Naive thymus-derived CD4-positive, alpha-beta T cell (primary cell): ENCODE measurements around the gene ISOC2. TPM values are rescaled to one million over a fixed set of nuclear protein-coding genes. Genes with fewer than 3 reads are reported as not detected.
A peak's percentile ranks its signal among the peaks of the same experiment; 100 is the strongest.

Experiments used
- ATAC-seq: fragments of 150-1000 bp; cut with Tn5 transposase; 2 replicates; pipeline ENCODE4 v1.10.0; 2021; ENCODE audit warnings: mild to moderate bottlenecking, moderate library complexity
- CTCF ChIA-PET: fragments of 350-600 bp; sonication (Branson Sonifier 250); formaldehyde crosslinking; loops from one replicate; lab custom pipeline; 2021; ENCODE audit warnings: antibody characterized with exemption; lab: Charles Lee
- POLR2A ChIA-PET: fragments of 350-600 bp; sonication (Branson Sonifier 250); formaldehyde crosslinking; loops from one replicate; lab custom pipeline; 2021; ENCODE audit warnings: antibody characterized with exemption, inconsistent platforms; lab: Charles Lee
- DNase-seq, 9 donors: peaks; one replicate each; pipeline versions ENCODE4 v3.0.0 to v3.0.0-alpha.2; 2020 to 2022; ENCODE audit warnings: mixed read lengths in 1 of 9
- H3K27ac ChIP-seq: one replicate; pipeline ENCODE4 v1.7.0; 2013; ENCODE audit warnings: mild to moderate bottlenecking, low read depth, low read length, moderate library complexity
- H3K27me3 ChIP-seq, 2 donors: one replicate each; pipeline ENCODE4 v1.7.0; 2013; ENCODE audit warnings: low read length in 2 of 2, mild to moderate bottlenecking in 2 of 2, moderate library complexity in 2 of 2; ENCODE audit not compliant: control insufficient read depth in 2 of 2, insufficient read depth in 2 of 2
- H3K36me3 ChIP-seq, 3 experiments: 1 replicate in 2 of 3; 2 replicates in 1 of 3; pipeline ENCODE4 v1.7.0; 2013; ENCODE audit warnings: low read length in 3 of 3, mild to moderate bottlenecking in 3 of 3, moderate library complexity in 1 of 3; ENCODE audit not compliant: insufficient read depth in 3 of 3, control insufficient read depth in 2 of 3
- H3K4me1 ChIP-seq, 2 donors: one replicate each; pipeline ENCODE4 v1.7.0; 2013; ENCODE audit warnings: low read length in 2 of 2, mild to moderate bottlenecking in 2 of 2, moderate library complexity in 1 of 2; ENCODE audit not compliant: control insufficient read depth in 2 of 2, insufficient read depth in 2 of 2
- H3K4me3 ChIP-seq: 2 replicates; pipeline ENCODE4 v1.7.0; 2013; ENCODE audit warnings: mild to moderate bottlenecking, low read length
- H3K9me3 ChIP-seq, 3 experiments: 1 replicate in 2 of 3; 2 replicates in 1 of 3; pipeline ENCODE4 v1.7.0; 2013; ENCODE audit warnings: low read length in 3 of 3; ENCODE audit not compliant: control insufficient read depth in 2 of 3
- H3K27ac Mint-ChIP-seq, 9 donors: one replicate each; pipeline ENCODE4 v1.8.0; 2020 to 2022; ENCODE audit warnings: mixed read lengths in 9 of 9, mild to moderate bottlenecking in 8 of 9, moderate library complexity in 5 of 9, inconsistent platforms in 2 of 9
- H3K27me3 Mint-ChIP-seq, 5 donors: one replicate each; pipeline ENCODE4 v1.8.0; 2021 to 2022; ENCODE audit warnings: mixed read lengths in 5 of 5, mild to moderate bottlenecking in 1 of 5
- H3K36me3 Mint-ChIP-seq, 5 donors: one replicate each; pipeline ENCODE4 v1.8.0; 2020 to 2022; ENCODE audit warnings: mixed read lengths in 5 of 5, mild to moderate bottlenecking in 3 of 5, inconsistent platforms in 1 of 5
- H3K4me1 Mint-ChIP-seq, 7 donors: one replicate each; pipeline ENCODE4 v1.8.0; 2020 to 2022; ENCODE audit warnings: mixed read lengths in 7 of 7, mild to moderate bottlenecking in 3 of 7, inconsistent platforms in 1 of 7
- H3K4me3 Mint-ChIP-seq, 10 donors: one replicate each; pipeline ENCODE4 v1.8.0; 2020 to 2022; ENCODE audit warnings: mild to moderate bottlenecking in 10 of 10, mixed read lengths in 10 of 10, moderate library complexity in 6 of 10, inconsistent platforms in 2 of 10
- H3K9me3 Mint-ChIP-seq, 11 donors: one replicate each; pipeline ENCODE4 v1.8.0; 2020 to 2022; ENCODE audit warnings: mixed read lengths in 11 of 11, mild to moderate bottlenecking in 4 of 11, inconsistent platforms in 1 of 11, moderate library complexity in 1 of 11
- intact Hi-C, 2 donors: fragments of 100-400 bp; cut with micrococcal nuclease; formaldehyde crosslinking; loops; one replicate each; pipeline ENCODE4 v1.15.1; 2023
- polyA plus RNA-seq, 2 donors: library from polyadenylated mRNA; unstranded; fragments of 300-500 nt; fragmentation: Illumina TruSeq; gene quantifications; one replicate each; pipeline ENCODE4 v1.2.3, GENCODE V29; 2021
- total RNA-seq, 6 experiments: library from RNA in 5 of 6; stranded (reverse) in 5 of 6; gene quantifications; 1 replicate in 5 of 6; 2 replicates in 1 of 6; pipeline ENCODE4 v1.2.3 and lab custom pipeline; 2021 to 2026

ISOC2 gene
- total and polyA plus RNA-seq, 7 experiments from 2014 or later = 5.1 to 31.2 (median 11.4) TPM

- Histone ChIP-seq H3K9me3 (no peaks in the 10 kb centered on the region), H3K4me1 (peaks cover 4 to 11% of the 10 kb centered on the region in 2 donors), H3K27ac (no peak overlapping the region), H3K27me3 (no peaks in the 10 kb centered on the region), H3K4me3 (no peak overlapping the region), H3K36me3 (no peaks in the 10 kb centered on the region)
- ChIA-PET CTCF (interaction anchor here (0.6 to 3.6 kb wide), 2 partner anchors 39 to 325 kb away, joined by 3 to 33 read pairs; no protein-coding TSS in a partner anchor), POLR2A (no interaction called here)
- no peak for DNase-seq
- Mint-ChIP-seq H3K27ac (no peak overlapping the region), H3K9me3 (peaks cover 0 to 1% (median 0%) of the 10 kb centered on the region in 11 donors), H3K4me1 (peaks cover 10 to 23% (median 13%) of the 10 kb centered on the region in 7 donors), H3K36me3 (no peaks in the 10 kb centered on the region), H3K27me3 (peaks cover 0 to 5% (median 0%) of the 10 kb centered on the region in 5 donors), H3K4me3 (peak overlapping the region in 1 of 10 donors; percentile 39)
- no peak for ATAC-seq
- intact Hi-C loops = no loop called here
Measured at GRCh38 chr19:55465460-55466240, 4.2 kb upstream of the ISOC2 start.

GRCh38 chr19:55464662-55465054 is 3.2 kb upstream of the ISOC2 start, which contains the start of gene C19orf85:
Gene C19orf85 (minus strand): TSS chr19:55464751. CDS start chr19:55464554, 197 bp downstream.
- Histone ChIP-seq H3K27ac (no peak within 1 kb of the TSS), H3K4me3 (no peak within 1 kb of the TSS), H3K36me3 (no peaks in the 10 kb centered on the region), H3K9me3 (no peaks in the 10 kb centered on the region), H3K4me1 (peaks cover 4 to 12% of the 10 kb centered on the region in 2 donors), H3K27me3 (no peaks in the 10 kb centered on the region)
- peaks cover 17 to 32% (median 20%) of the 10 kb centered on the region in 7 donors for H3K4me1 Mint-ChIP-seq
- POLR2A ChIA-PET = no interaction called here
- H3K36me3 Mint-ChIP-seq = no peaks in the 10 kb centered on the region
- CTCF ChIA-PET = no interaction called here
- H3K27ac Mint-ChIP-seq = no peak within 1 kb of the TSS
- H3K27me3 Mint-ChIP-seq = peaks cover 0 to 5% (median 0%) of the 10 kb centered on the region in 5 donors
- peak within 1 kb of the TSS in 1 of 10 donors; percentile 45 for H3K4me3 Mint-ChIP-seq
- intact Hi-C loops = no loop called here
- peaks cover 0 to 1% (median 0%) of the 10 kb centered on the region in 11 donors for H3K9me3 Mint-ChIP-seq
- DNase-seq (no peak), ATAC-seq (no peak)

- Histone ChIP-seq H3K27ac (no peak overlapping the region), H3K36me3 (no peaks in the 10 kb centered on the region), H3K4me1 (peaks cover 4 to 12% of the 10 kb centered on the region in 2 donors), H3K4me3 (no peak overlapping the region), H3K27me3 (no peaks in the 10 kb centered on the region), H3K9me3 (no peaks in the 10 kb centered on the region)
- POLR2A ChIA-PET = no interaction called here
- H3K4me1 Mint-ChIP-seq = peaks cover 17 to 32% (median 20%) of the 10 kb centered on the region in 7 donors
- intact Hi-C loops = no loop called here
- H3K9me3 Mint-ChIP-seq = peaks cover 0 to 1% (median 0%) of the 10 kb centered on the region in 11 donors
- H3K36me3 Mint-ChIP-seq = no peaks in the 10 kb centered on the region
- ATAC-seq (no peak), DNase-seq (no peak)
- peaks cover 0 to 5% (median 0%) of the 10 kb centered on the region in 5 donors for H3K27me3 Mint-ChIP-seq
- H3K27ac Mint-ChIP-seq = no peak overlapping the region
- H3K4me3 Mint-ChIP-seq = peak overlapping the region in 1 of 10 donors; percentile 45
- CTCF ChIA-PET = no interaction called here
Measured at GRCh38 chr19:55464039-55464661, 2.7 kb upstream of the ISOC2 start.

GRCh38 chr19:55463583-55464031 is 2.2 kb upstream of the ISOC2 start:
- DNase-seq (no peak), ATAC-seq (no peak)
- Histone ChIP-seq H3K4me1 (peaks cover 4 to 12% of the 10 kb centered on the region in 2 donors), H3K27me3 (no peaks in the 10 kb centered on the region), H3K27ac (no peak overlapping the region), H3K4me3 (no peak overlapping the region), H3K36me3 (no peaks in the 10 kb centered on the region), H3K9me3 (no peaks in the 10 kb centered on the region)
- H3K27me3 Mint-ChIP-seq = peaks cover 0 to 5% (median 0%) of the 10 kb centered on the region in 5 donors
- H3K27ac Mint-ChIP-seq = no peak overlapping the region
- H3K36me3 Mint-ChIP-seq = no peaks in the 10 kb centered on the region
- ChIA-PET POLR2A (interaction anchor here (2.6 kb wide), 1 partner anchor 12 kb away, joined by 29 read pairs; the partner anchor contains the start of gene ZNF628), CTCF (no interaction called here)
- peaks cover 0 to 1% (median 0%) of the 10 kb centered on the region in 11 donors for H3K9me3 Mint-ChIP-seq
- H3K4me3 Mint-ChIP-seq = peak overlapping the region in 1 of 10 donors; percentile 45
- intact Hi-C loops = no loop called here
- H3K4me1 Mint-ChIP-seq = peaks cover 17 to 36% (median 20%) of the 10 kb centered on the region in 7 donors

- Mint-ChIP-seq H3K9me3 (peaks cover 0 to 1% (median 0%) of the 10 kb centered on the region in 11 donors), H3K4me1 (peaks cover 14 to 36% (median 20%) of the 10 kb centered on the region in 7 donors), H3K4me3 (peak overlapping the region; percentile 86 to 99 (median 92)), H3K36me3 (no peaks in the 10 kb centered on the region), H3K27me3 (peaks cover 0 to 5% (median 0%) of the 10 kb centered on the region in 5 donors), H3K27ac (peak overlapping the region in 5 of 9 donors; percentile 52 to 92 (median 68))
- H3K4me1 ChIP-seq = peaks cover 4 to 12% of the 10 kb centered on the region in 2 donors
- no peak for ATAC-seq
- CTCF ChIA-PET = interaction anchor here (1.2 kb wide), 1 partner anchor 170 kb away, joined by 3 read pairs; no protein-coding TSS in a partner anchor
- intact Hi-C loops = no loop called here
- H3K36me3 ChIP-seq = no peaks in the 10 kb centered on the region
- no peaks in the 10 kb centered on the region for H3K27me3 ChIP-seq
- H3K9me3 ChIP-seq = no peaks in the 10 kb centered on the region
- POLR2A ChIA-PET = interaction anchor here (1.4 to 2.6 kb wide), 2 partner anchors 13 to 170 kb away, joined by 4 to 29 read pairs; partner anchors contain the start of gene ZNF628
- DNase-seq = no peak
- no peak overlapping the region for H3K4me3 ChIP-seq
- H3K27ac ChIP-seq = no peak overlapping the region
Measured at GRCh38 chr19:55462722-55463121, 1.3 kb upstream of the ISOC2 start.

- Histone ChIP-seq H3K36me3 (no peaks in the 10 kb centered on the region), H3K27me3 (no peaks in the 10 kb centered on the region), H3K4me3 (peak overlapping the region; percentile 91), H3K4me1 (peaks cover 4 to 12% of the 10 kb centered on the region in 2 donors), H3K9me3 (no peaks in the 10 kb centered on the region), H3K27ac (peak overlapping the region; percentile 79)
- Mint-ChIP-seq H3K36me3 (no peaks in the 10 kb centered on the region), H3K4me3 (peak overlapping the region; percentile 86 to 99 (median 92)), H3K4me1 (peaks cover 14 to 33% (median 20%) of the 10 kb centered on the region in 7 donors), H3K27ac (peak overlapping the region; percentile 68 to 94 (median 90)), H3K9me3 (no peaks in the 10 kb centered on the region), H3K27me3 (peaks cover 0 to 2% (median 0%) of the 10 kb centered on the region in 5 donors)
- intact Hi-C loops = loop anchor here (1.0 to 2.0 kb wide), 10 partner anchors 14 to 399 kb away; partner anchors contain the start of genes ZNF628 (in 2 of the 2), HSPBP1 (in 1 of the 2), KMT5C (in 1 of the 2) and PPP1R12C (in 1 of the 2)
- CTCF ChIA-PET = interaction anchor here (0.7 to 1.2 kb wide), 4 partner anchors 25 to 171 kb away, joined by 3 to 6 read pairs (median 4); no protein-coding TSS in a partner anchor
- no peak for ATAC-seq
- DNase-seq = no peak
- POLR2A ChIA-PET = interaction anchor here (0.6 to 2.6 kb wide), 10 partner anchors 14 to 203 kb away, joined by 3 to 29 read pairs (median 5); partner anchors contain the start of genes KMT5C, PPP6R1, TMEM238 and U2AF2
Measured at GRCh38 chr19:55461974-55462626, 658 bp upstream of the ISOC2 start.
